ENCODE data around the gene FNDC1.

Gene FNDC1

GRCh38 chr6:159321267-159321666 lies 152.1 kb downstream of the FNDC1 start:
- Histone ChIP-seq H3K9ac (ENCODE audit: low read length in 2 of 2) (no peak overlapping the region), H3K4me3 (ENCODE audit: low read length in 2 of 2) (no peak overlapping the region), H3K36me3 (ENCODE audit: control insufficient read depth in 2 of 2, insufficient read depth in 2 of 2, low read length in 2 of 2) (no peaks in the 10 kb centered on the region), H3K9me3 (ENCODE audit: control insufficient read depth in 2 of 2, low read length in 2 of 2) (peaks cover 0 to 4% of the 10 kb centered on the region in 2 donors), H3K27me3 (ENCODE audit: control insufficient read depth in 1 of 2, insufficient read depth in 2 of 2, low read length in 2 of 2) (no peaks in the 10 kb centered on the region), H3K4me1 (ENCODE audit: control insufficient read depth, insufficient read depth, low read length) (no peaks in the 10 kb centered on the region), H3K27ac (ENCODE audit: low read length) (no peak overlapping the region)
